PC-9 (cell line): ENCODE results near the gene XAB2. TPM values are rescaled to one million over a fixed set of nuclear protein-coding genes. Genes with fewer than 3 reads are reported as not detected.
A peak's percentile ranks its signal among the peaks of the same experiment; 100 is the strongest.

Source experiments
- BruUV-seq: library from RNA; stranded (reverse); fragments of 400-500 nt; replicated peaks from 2 replicates; lab custom pipeline; 2021; lab: Mats Ljungman, UMichigan
- CTCF ChIA-PET: fragments of 300-600 bp; sonication (Branson Sonifier 250); formaldehyde crosslinking; loops from one replicate; lab custom pipeline; 2022; ENCODE audit warnings: antibody characterized with exemption; lab: Charles Lee
- POLR2A ChIA-PET: fragments of 300-600 bp; sonication (Branson Sonifier 250); formaldehyde crosslinking; loops from one replicate; lab custom pipeline; 2022; ENCODE audit warnings: antibody characterized with exemption; ENCODE audit not compliant: unreplicated experiment; lab: Charles Lee
- DNase-seq, 2 experiments: peaks; one replicate each; pipeline versions ENCODE4 v3.0.0 to v3.0.0-alpha.2; 2015 to 2022; ENCODE audit warnings: mixed read lengths in 1 of 2
- H2AFZ ChIP-seq: fragments of 200-600 bp; sonication (generic); 2 replicates; pipeline ENCODE4 v1.8.1; 2017; ENCODE audit warnings: antibody characterized with exemption
- H3F3A ChIP-seq: fragments of 200-600 bp; sonication (generic); 2 replicates; pipeline ENCODE4 v1.8.1; 2017; ENCODE audit warnings: antibody characterized with exemption, mild to moderate bottlenecking, low read depth; ENCODE audit not compliant: insufficient read depth
- H3K27ac ChIP-seq: fragments of 200-600 bp; sonication (generic); 2 replicates; pipeline ENCODE4 v1.6.1; 2016; ENCODE audit warnings: mixed run types
- H3K27me3 ChIP-seq: fragments of 200-600 bp; sonication (generic); 2 replicates; pipeline ENCODE4 v1.6.1; 2016; ENCODE audit warnings: low read depth, mixed run types; ENCODE audit not compliant: insufficient read depth
- H3K36me3 ChIP-seq: fragments of 200-600 bp; sonication (generic); 2 replicates; pipeline ENCODE4 v1.6.1; 2016; ENCODE audit warnings: low read depth, mixed run types
- H3K4me1 ChIP-seq: fragments of 200-600 bp; sonication (generic); replicated peaks from 2 replicates; pipeline ENCODE4 v1.6.1; 2016; ENCODE audit warnings: mixed run types; ENCODE audit not compliant: insufficient read depth
- H3K4me2 ChIP-seq: fragments of 200-600 bp; sonication (generic); 2 replicates; pipeline ENCODE4 v1.6.1; 2017; ENCODE audit warnings: mixed run types
- H3K4me3 ChIP-seq: fragments of 200-600 bp; sonication (generic); 2 replicates; pipeline ENCODE4 v1.6.1; 2016; ENCODE audit warnings: mixed run types
- H3K79me2 ChIP-seq: fragments of 200-600 bp; sonication (generic); 2 replicates; pipeline ENCODE4 v1.6.1; 2017; ENCODE audit warnings: low read depth, mixed run types
- H3K9me2 ChIP-seq: fragments of 200-600 bp; sonication (generic); 2 replicates; pipeline ENCODE4 v1.8.1; 2017; ENCODE audit warnings: mild to moderate bottlenecking; ENCODE audit not compliant: insufficient read depth
- H3K9me3 ChIP-seq: fragments of 200-600 bp; sonication (generic); 2 replicates; pipeline ENCODE4 v1.8.1; 2016; ENCODE audit warnings: low read depth; ENCODE audit not compliant: insufficient read depth
- H4K20me1 ChIP-seq: fragments of 200-600 bp; sonication (generic); 2 replicates; pipeline ENCODE4 v1.8.1; 2017; ENCODE audit not compliant: insufficient read depth
- EZH2 ChIP-seq: fragments of 200-600 bp; sonication (generic); IDR thresholded peaks from 2 replicates; pipeline ENCODE4 v1.8.0; 2017; ENCODE audit warnings: antibody characterized with exemption, low read depth
- intact Hi-C: fragments of 100-400 bp; cut with micrococcal nuclease; formaldehyde crosslinking; loops from one replicate; pipeline ENCODE4 v1.10.0; 2022; ENCODE audit not compliant: unreplicated experiment
- total RNA-seq: library from RNA; stranded (reverse); gene quantifications from 2 replicates; pipeline ENCODE4 v1.2.3, GENCODE V29; 2021
- TF ChIP-seq, protein P1 (sequence below): fragments of 200-600 bp; sonication (generic); conservative IDR thresholded peaks from 2 replicates; pipeline ENCODE4 v1.6.1; 2017; ENCODE audit warnings: mixed run types, antibody characterized with exemption, mild to moderate bottlenecking, moderate library complexity

The XAB2 gene
- total RNA-seq, 1 experiment from 2014 or later = 44.9 TPM

DNA sequence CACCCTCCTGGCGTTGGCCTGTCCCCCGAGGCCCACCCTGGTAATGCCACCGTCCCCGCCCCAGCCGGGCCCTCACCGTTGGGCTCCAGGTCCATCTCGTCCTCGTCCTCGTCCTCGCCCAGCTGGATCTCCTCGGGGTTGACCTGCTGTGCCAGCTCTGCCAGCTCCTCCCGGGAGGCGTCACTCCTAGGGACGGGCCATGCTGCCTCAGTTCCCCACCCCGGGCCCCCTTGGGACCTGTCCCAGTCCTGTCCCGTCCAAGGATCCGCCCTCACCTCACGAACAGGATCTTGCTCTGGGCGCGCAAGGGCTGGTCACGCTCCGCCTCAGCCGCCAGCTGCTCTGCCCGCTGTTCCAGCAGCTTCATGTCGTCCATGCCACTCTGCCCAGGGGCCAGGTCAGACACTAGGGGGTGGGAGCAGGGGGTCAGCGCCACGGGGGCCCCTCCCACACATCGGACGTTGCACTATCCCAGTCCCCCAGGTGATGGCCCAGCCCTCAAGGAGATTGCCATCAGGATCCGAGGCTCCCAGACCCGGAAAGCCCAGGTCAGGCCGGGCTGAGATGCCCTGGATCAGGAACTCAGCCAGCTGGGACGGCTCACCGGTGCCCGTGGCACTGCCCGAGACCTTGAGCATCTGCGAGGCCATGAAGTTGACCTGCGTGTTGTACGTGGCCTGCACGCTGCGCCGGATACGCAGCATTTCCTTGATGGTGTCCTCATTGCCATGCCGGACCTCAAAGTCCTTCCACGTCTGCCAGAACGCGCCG is 9.5 kb downstream of the XAB2 start:
- Histone ChIP-seq H3K36me3 (peaks cover 15% of the 10 kb centered on the region; the same call in 1 of the 2 replicates), H3F3A (peaks cover 31% of the 10 kb centered on the region), H3K27ac (peak overlapping the region; percentile 59), H3K27me3 (no peaks in the 10 kb centered on the region), H4K20me1 (no peaks in the 10 kb centered on the region), H3K79me2 (no peaks in the 10 kb centered on the region), H3K9me3 (no peaks in the 10 kb centered on the region), H3K4me2 (peak overlapping the region; percentile 55), H3K4me3 (no peak overlapping the region), H3K9me2 (no peaks in the 10 kb centered on the region), H3K4me1 (peaks cover 30% of the 10 kb centered on the region), H2AFZ (no peak overlapping the region)
- intact Hi-C loops = loop anchor here (1.0 to 2.0 kb wide), 3 partner anchors 9 to 59 kb away; partner anchors contain the start of genes PET100 and XAB2
- ChIA-PET POLR2A (interaction anchor here (0.5 to 0.8 kb wide), 8 partner anchors 9 to 840 kb away, joined by 3 to 10 read pairs (median 4); partner anchors contain the start of genes PET100, TIMM44 and XAB2), CTCF (interaction anchor here (0.5 to 2.0 kb wide), 3 partner anchors 10 to 61 kb away, joined by 3 to 10 read pairs (median 4); partner anchors contain the start of genes PET100, TRAPPC5 and XAB2)
- BruUV-seq = TSS peak; percentile 21
- no peak for DNase-seq
- TF ChIP-seq EZH2 = no peak
- TF ChIP-seq, protein P1, sequence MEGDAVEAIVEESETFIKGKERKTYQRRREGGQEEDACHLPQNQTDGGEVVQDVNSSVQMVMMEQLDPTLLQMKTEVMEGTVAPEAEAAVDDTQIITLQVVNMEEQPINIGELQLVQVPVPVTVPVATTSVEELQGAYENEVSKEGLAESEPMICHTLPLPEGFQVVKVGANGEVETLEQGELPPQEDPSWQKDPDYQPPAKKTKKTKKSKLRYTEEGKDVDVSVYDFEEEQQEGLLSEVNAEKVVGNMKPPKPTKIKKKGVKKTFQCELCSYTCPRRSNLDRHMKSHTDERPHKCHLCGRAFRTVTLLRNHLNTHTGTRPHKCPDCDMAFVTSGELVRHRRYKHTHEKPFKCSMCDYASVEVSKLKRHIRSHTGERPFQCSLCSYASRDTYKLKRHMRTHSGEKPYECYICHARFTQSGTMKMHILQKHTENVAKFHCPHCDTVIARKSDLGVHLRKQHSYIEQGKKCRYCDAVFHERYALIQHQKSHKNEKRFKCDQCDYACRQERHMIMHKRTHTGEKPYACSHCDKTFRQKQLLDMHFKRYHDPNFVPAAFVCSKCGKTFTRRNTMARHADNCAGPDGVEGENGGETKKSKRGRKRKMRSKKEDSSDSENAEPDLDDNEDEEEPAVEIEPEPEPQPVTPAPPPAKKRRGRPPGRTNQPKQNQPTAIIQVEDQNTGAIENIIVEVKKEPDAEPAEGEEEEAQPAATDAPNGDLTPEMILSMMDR = no peak

DNA sequence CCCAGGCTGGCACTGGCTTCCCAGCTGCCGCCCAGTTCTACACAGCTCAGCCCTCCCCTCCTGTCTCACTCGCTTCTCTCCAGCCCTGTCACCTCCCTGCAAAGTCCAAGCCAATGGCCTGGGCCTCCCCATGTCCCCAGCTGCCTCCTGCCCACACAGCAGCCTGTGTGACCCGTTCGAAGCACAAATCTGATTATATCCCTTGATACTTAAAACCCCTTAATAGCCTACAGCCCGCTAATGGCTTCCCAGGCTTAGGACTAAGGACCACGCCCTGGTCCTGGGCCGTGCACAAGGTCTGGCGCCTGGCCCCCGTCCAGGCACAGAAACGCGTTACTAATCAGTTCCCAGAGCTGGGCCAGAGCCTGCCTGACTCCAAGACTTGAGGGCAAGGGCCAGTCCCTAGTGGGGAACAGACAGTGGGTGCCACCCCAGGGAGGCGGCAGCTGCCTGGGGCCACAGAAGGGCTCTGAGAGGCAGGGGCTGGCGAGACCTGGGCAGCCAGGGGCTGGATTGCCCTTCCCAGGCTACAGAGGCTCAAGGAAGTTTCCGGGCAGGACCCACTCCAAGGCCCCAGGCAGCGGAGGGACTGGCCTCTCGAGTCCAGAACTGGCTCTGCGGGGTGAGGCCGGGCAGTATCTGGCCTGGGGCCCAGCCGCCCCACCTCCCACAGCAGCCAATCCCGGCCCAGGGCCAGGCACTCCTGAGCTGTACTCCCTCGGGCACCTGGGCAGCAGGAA is 10.4 kb downstream of the XAB2 start:
- CTCF ChIA-PET = interaction anchor here (0.5 to 2.0 kb wide), 5 partner anchors 11 to 467 kb away, joined by 3 to 10 read pairs (median 4); partner anchors contain the start of genes PET100, TRAPPC5 and XAB2

DNA sequence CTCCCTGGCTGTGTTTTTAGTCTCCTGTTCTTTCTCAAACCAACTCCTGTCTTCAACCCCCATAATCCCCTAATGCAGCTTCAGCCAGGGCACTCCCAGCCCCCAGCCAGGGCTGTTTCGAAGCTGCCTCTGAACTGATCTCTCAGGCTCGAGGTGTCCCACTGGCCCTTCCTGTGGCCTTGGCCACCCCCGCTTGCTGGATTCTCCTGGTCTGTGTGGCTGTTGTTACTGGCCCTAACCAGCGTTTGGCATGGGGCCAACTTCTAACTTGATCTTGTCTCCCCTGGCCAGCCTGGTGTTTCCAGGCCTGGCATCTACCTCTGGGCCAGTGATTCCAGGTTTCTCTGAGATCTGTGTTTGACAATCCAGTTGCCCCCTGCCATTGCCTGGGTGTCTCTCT is 11.0 kb downstream of the XAB2 start:
- TF ChIP-seq, protein P1 = no peak
- TF ChIP-seq EZH2 = no peak
- Histone ChIP-seq H3K4me1 (peaks cover 30% of the 10 kb centered on the region), H3K27ac (peak overlapping the region; percentile 81), H3K36me3 (peaks cover 15% of the 10 kb centered on the region; the same call in 1 of the 2 replicates), H3K9me3 (no peaks in the 10 kb centered on the region), H3K4me3 (peak overlapping the region; percentile 12; the same call in 1 of the 2 replicates), H4K20me1 (no peaks in the 10 kb centered on the region), H3K4me2 (peak overlapping the region; percentile 71), H3K79me2 (no peaks in the 10 kb centered on the region), H3K9me2 (no peaks in the 10 kb centered on the region), H3F3A (peaks cover 31% of the 10 kb centered on the region), H3K27me3 (no peaks in the 10 kb centered on the region), H2AFZ (no peak overlapping the region)
- POLR2A ChIA-PET = interaction anchor here (0.6 kb wide), 1 partner anchor 531 kb away, joined by 8 read pairs; no protein-coding TSS in a partner anchor
- peak; percentile 54 to 68 for DNase-seq
- intact Hi-C loops = loop anchor here (2.0 kb wide), 2 partner anchors 50 to 60 kb away; no protein-coding TSS in a partner anchor
- BruUV-seq = no TSS peak
- CTCF ChIA-PET = interaction anchor here (0.6 to 2.0 kb wide), 2 partner anchors 36 to 50 kb away, joined by 6 to 10 read pairs; no protein-coding TSS in a partner anchor

More for the DNA sequence above, 10.4 kb downstream of the XAB2 start:
- BruUV-seq = no TSS peak
- Histone ChIP-seq H3K27me3 (no peaks in the 10 kb centered on the region), H3K4me1 (peaks cover 30% of the 10 kb centered on the region), H3K27ac (peak overlapping the region; percentile 81), H3F3A (peaks cover 31% of the 10 kb centered on the region), H3K4me2 (peak overlapping the region; percentile 71), H3K9me3 (no peaks in the 10 kb centered on the region), H3K4me3 (peak overlapping the region; percentile 12; the same call in 1 of the 2 replicates), H2AFZ (no peak overlapping the region), H4K20me1 (no peaks in the 10 kb centered on the region), H3K36me3 (peaks cover 15% of the 10 kb centered on the region; the same call in 1 of the 2 replicates), H3K9me2 (no peaks in the 10 kb centered on the region), H3K79me2 (no peaks in the 10 kb centered on the region)
- TF ChIP-seq EZH2 = no peak
- POLR2A ChIA-PET = interaction anchor here (0.5 to 0.8 kb wide), 9 partner anchors 10 to 841 kb away, joined by 3 to 10 read pairs (median 4); partner anchors contain the start of genes PET100, TIMM44 and XAB2
- peak; percentile 93 to 97 for DNase-seq
- intact Hi-C loops = loop anchor here (1.0 to 2.0 kb wide), 3 partner anchors 10 to 60 kb away; partner anchors contain the start of genes PET100 and XAB2
